Raji (cell line): ENCODE measurements around the gene PMFBP1.

Experiments used
- POLR2A ChIP-seq: IDR thresholded peaks from 2 replicates; pipeline ENCODE4 v1.6.1; 2011; ENCODE audit warnings: low read depth, low read length, control low read depth; ENCODE audit not compliant: insufficient read depth

The PMFBP1 gene

GRCh38 chr16:72198021-72198711, 26.2 kb upstream of the PMFBP1 start:
- TF ChIP-seq POLR2A: no peak

GRCh38 chr16:72197545-72197944, 25.6 kb upstream of the PMFBP1 start:
- TF ChIP-seq POLR2A: no peak

- TF ChIP-seq POLR2A: no peak
These were observed 23.7 kb upstream of the PMFBP1 start for GRCh38 chr16:72195609-72196008.

GRCh38 chr16:72191551-72191950, 19.6 kb upstream of the PMFBP1 start:
- TF ChIP-seq POLR2A: no peak

GRCh38 chr16:72189865-72190371, 18.0 kb upstream of the PMFBP1 start:
- TF ChIP-seq POLR2A: no peak

- TF ChIP-seq POLR2A: no peak
These were observed 16.6 kb upstream of the PMFBP1 start for GRCh38 chr16:72188541-72188940.

GRCh38 chr16:72187551-72187950, 15.6 kb upstream of the PMFBP1 start:
- no peak for TF ChIP-seq POLR2A

GRCh38 chr16:72182976-72183375, 11.0 kb upstream of the PMFBP1 start:
- TF ChIP-seq POLR2A: no peak

GRCh38 chr16:72179204-72179970, 7.4 kb upstream of the PMFBP1 start:
- TF ChIP-seq POLR2A: no peak

- TF ChIP-seq POLR2A: no peak
These were observed 2.8 kb upstream of the PMFBP1 start for GRCh38 chr16:72174726-72175125.

GRCh38 chr16:72173997-72174396, 2.0 kb upstream of the PMFBP1 start:
- no peak for TF ChIP-seq POLR2A

GRCh38 chr16:72171236-72171635, 719 bp downstream of the PMFBP1 start:
- no peak for TF ChIP-seq POLR2A

GRCh38 chr16:72169708-72170107, 2.2 kb downstream of the PMFBP1 start:
- TF ChIP-seq POLR2A: no peak

GRCh38 chr16:72168365-72168764, 3.6 kb downstream of the PMFBP1 start:
- TF ChIP-seq POLR2A: no peak

- TF ChIP-seq POLR2A: no peak
These were observed 4.9 kb downstream of the PMFBP1 start for GRCh38 chr16:72166954-72167561.

GRCh38 chr16:72166151-72166550, 5.8 kb downstream of the PMFBP1 start:
- no peak for TF ChIP-seq POLR2A
